H9 (cell line): ENCODE measurements around the gene VEGFA. TPM values are rescaled to one million over a fixed set of nuclear protein-coding genes. Genes with fewer than 3 reads are reported as not detected.

Experiments used
- DNase-seq: peaks from one replicate; pipeline ENCODE4 v3.0.0-alpha.2; 2017
- H2AFZ ChIP-seq: one replicate; pipeline ENCODE4 v1.6.1; 2013; ENCODE audit warnings: mild to moderate bottlenecking, low read length, control low read depth, moderate library complexity
- H2AK5ac ChIP-seq: 2 replicates; pipeline ENCODE4 v1.6.1; 2013; ENCODE audit warnings: low read length, control low read depth, mixed read lengths; ENCODE audit not compliant: insufficient read length
- H2BK120ac ChIP-seq: one replicate; pipeline ENCODE4 v1.6.1; 2013; ENCODE audit warnings: low read depth, mild to moderate bottlenecking, low read length, control low read depth, inconsistent platforms; ENCODE audit not compliant: poor library complexity, severe bottlenecking
- H2BK12ac ChIP-seq: 2 replicates; pipeline ENCODE4 v1.6.1; 2013; ENCODE audit warnings: low read length, control low read depth, mixed read lengths, low read depth; ENCODE audit not compliant: insufficient read length
- H2BK15ac ChIP-seq: 2 replicates; pipeline ENCODE4 v1.6.1; 2013; ENCODE audit warnings: low read depth, low read length, control low read depth
- H2BK20ac ChIP-seq: one replicate; pipeline ENCODE4 v1.6.1; 2013; ENCODE audit warnings: low read depth, mild to moderate bottlenecking, low read length, control low read depth, inconsistent platforms; ENCODE audit not compliant: poor library complexity, severe bottlenecking
- H2BK5ac ChIP-seq: 2 replicates; pipeline ENCODE4 v1.6.1; 2013; ENCODE audit warnings: low read length, control low read depth, mixed read lengths; ENCODE audit not compliant: insufficient read length
- H3K14ac ChIP-seq: 2 replicates; pipeline ENCODE4 v1.6.1; 2013; ENCODE audit warnings: low read length, control low read depth; ENCODE audit not compliant: insufficient read depth
- H3K18ac ChIP-seq: 2 replicates; pipeline ENCODE4 v1.6.1; 2013; ENCODE audit warnings: low read depth, mild to moderate bottlenecking, mixed read lengths, low read length, control low read depth; ENCODE audit not compliant: insufficient read length
- H3K23ac ChIP-seq: 2 replicates; pipeline ENCODE4 v1.6.1; 2013; ENCODE audit warnings: low read length, control low read depth, mixed read lengths, low read depth; ENCODE audit not compliant: insufficient read length
- H3K23me2 ChIP-seq: 2 replicates; pipeline ENCODE4 v1.6.1; 2013; ENCODE audit warnings: low read depth, mild to moderate bottlenecking, mixed read lengths, low read length, control low read depth; ENCODE audit not compliant: insufficient read length, poor library complexity, severe bottlenecking
- H3K27ac ChIP-seq: 2 replicates; pipeline ENCODE4 v1.5.1; 2013; ENCODE audit warnings: low read length, control low read depth, mixed read lengths, low read depth; ENCODE audit not compliant: insufficient read length
- H3K27me3 ChIP-seq: 2 replicates; pipeline ENCODE4 v1.6.1; 2013; ENCODE audit warnings: low read length, control low read depth, inconsistent platforms; ENCODE audit not compliant: insufficient read depth
- H3K4ac ChIP-seq: 2 replicates; pipeline ENCODE4 v1.6.1; 2013; ENCODE audit warnings: low read depth, mild to moderate bottlenecking, control low read depth, inconsistent platforms, low read length, moderate library complexity
- H3K4me1 ChIP-seq: 2 replicates; pipeline ENCODE4 v1.6.1; 2013; ENCODE audit warnings: low read length, control low read depth, inconsistent platforms; ENCODE audit not compliant: insufficient read depth
- H3K4me2 ChIP-seq: 2 replicates; pipeline ENCODE4 v1.6.1; 2013; ENCODE audit warnings: low read length, control low read depth, mixed read lengths; ENCODE audit not compliant: insufficient read length, insufficient read depth
- H3K56ac ChIP-seq: 2 replicates; pipeline ENCODE4 v1.6.1; 2013; ENCODE audit warnings: low read depth, mild to moderate bottlenecking, mixed read lengths, low read length, control low read depth; ENCODE audit not compliant: insufficient read length
- H3K79me1 ChIP-seq: 2 replicates; pipeline ENCODE4 v1.6.1; 2013; ENCODE audit warnings: low read depth, mild to moderate bottlenecking, moderate library complexity, low read length, control low read depth, inconsistent platforms; ENCODE audit not compliant: insufficient read depth, poor library complexity, severe bottlenecking
- H3K79me2 ChIP-seq: 2 replicates; pipeline ENCODE4 v1.6.1; 2013; ENCODE audit warnings: low read length, control low read depth, inconsistent platforms; ENCODE audit not compliant: insufficient read depth
- H3K9ac ChIP-seq: 2 replicates; pipeline ENCODE4 v1.6.1; 2013; ENCODE audit warnings: low read length, control low read depth, mixed read lengths; ENCODE audit not compliant: insufficient read length; ENCODE audit errors: extremely low read depth
- H3K9me3 ChIP-seq: one replicate; pipeline ENCODE4 v1.6.1; 2013; ENCODE audit warnings: low read depth, low read length, inconsistent platforms; ENCODE audit not compliant: control insufficient read depth
- H3T11ph ChIP-seq: one replicate; pipeline ENCODE4 v1.6.1; 2013; ENCODE audit warnings: mild to moderate bottlenecking, low read length, control low read depth, inconsistent platforms
- H4K20me1 ChIP-seq: one replicate; pipeline ENCODE4 v1.6.1; 2013; ENCODE audit not compliant: control insufficient read depth, insufficient read length, insufficient read depth
- H4K5ac ChIP-seq: 2 replicates; pipeline ENCODE4 v1.6.1; 2013; ENCODE audit warnings: low read depth, mild to moderate bottlenecking, mixed read lengths, low read length, control low read depth; ENCODE audit not compliant: insufficient read length
- H4K8ac ChIP-seq: replicated peaks from 2 replicates; pipeline ENCODE4 v1.6.1; 2013; ENCODE audit warnings: low read length, control low read depth, mixed read lengths, low read depth; ENCODE audit not compliant: insufficient read length
- H4K91ac ChIP-seq: 2 replicates; pipeline ENCODE4 v1.6.1; 2013; ENCODE audit warnings: low read depth, mild to moderate bottlenecking, moderate library complexity, mixed read lengths, low read length, control low read depth; ENCODE audit not compliant: insufficient read length
- H3K27ac Mint-ChIP-seq, 3 experiments: 2 replicates in 2 of 3; 3 replicates in 1 of 3; pipeline ENCODE4 v1.8.0; 2020 to 2021; ENCODE audit warnings: mixed read lengths in 3 of 3, mild to moderate bottlenecking in 1 of 3, moderate library complexity in 1 of 3
- H3K27me3 Mint-ChIP-seq: 2 replicates; pipeline ENCODE4 v1.8.0; 2021; ENCODE audit warnings: low read depth, mild to moderate bottlenecking, moderate library complexity, mixed read lengths
- H3K36me3 Mint-ChIP-seq, 3 experiments: 2 replicates in 2 of 3; 3 replicates in 1 of 3; pipeline ENCODE4 v1.8.0; 2020 to 2021; ENCODE audit warnings: low read depth in 3 of 3, mixed read lengths in 3 of 3; ENCODE audit not compliant: insufficient read depth in 1 of 3
- H3K4me1 Mint-ChIP-seq, 2 experiments: 2 replicates each; pipeline ENCODE4 v1.8.0; 2020; ENCODE audit warnings: mixed read lengths in 2 of 2
- H3K4me3 Mint-ChIP-seq, 2 experiments: 2 replicates in 1 of 2; 3 replicates in 1 of 2; pipeline ENCODE4 v1.8.0; 2020 to 2021; ENCODE audit warnings: mild to moderate bottlenecking in 2 of 2, mixed read lengths in 2 of 2, moderate library complexity in 1 of 2
- H3K9me3 Mint-ChIP-seq, 2 experiments: 2 replicates in 1 of 2; 3 replicates in 1 of 2; pipeline ENCODE4 v1.8.0; 2020; ENCODE audit warnings: mild to moderate bottlenecking in 2 of 2, mixed read lengths in 2 of 2, moderate library complexity in 1 of 2
- WGBS: extraction: QIAGEN DNeasy Blood & Tissue Kit; methylation state at CpG from one replicate; pipeline ENCODE4 v1.1.7; 2013; ENCODE audit warnings: missing lambda C conversion rate, low lambda C conversion rate, mixed read lengths; ENCODE audit not compliant: insufficient read length; ENCODE audit errors: extremely low coverage; 5-methylcytosine and 5-hydroxymethylcytosine counted together
- total RNA-seq: library from RNA; stranded (reverse); gene quantifications from 2 replicates; pipeline ENCODE4 v1.2.1, GENCODE V29; 2021
- TF ChIP-seq, protein P1 (sequence below): fragments of 200-600 bp; sonication (generic); conservative IDR thresholded peaks from 3 replicates; pipeline ENCODE4 v1.8.0; 2021; ENCODE audit warnings: antibody characterized with exemption, mild to moderate bottlenecking

The VEGFA gene
- total RNA-seq, 1 experiment from 2014 or later = 47.9 TPM

DNA sequence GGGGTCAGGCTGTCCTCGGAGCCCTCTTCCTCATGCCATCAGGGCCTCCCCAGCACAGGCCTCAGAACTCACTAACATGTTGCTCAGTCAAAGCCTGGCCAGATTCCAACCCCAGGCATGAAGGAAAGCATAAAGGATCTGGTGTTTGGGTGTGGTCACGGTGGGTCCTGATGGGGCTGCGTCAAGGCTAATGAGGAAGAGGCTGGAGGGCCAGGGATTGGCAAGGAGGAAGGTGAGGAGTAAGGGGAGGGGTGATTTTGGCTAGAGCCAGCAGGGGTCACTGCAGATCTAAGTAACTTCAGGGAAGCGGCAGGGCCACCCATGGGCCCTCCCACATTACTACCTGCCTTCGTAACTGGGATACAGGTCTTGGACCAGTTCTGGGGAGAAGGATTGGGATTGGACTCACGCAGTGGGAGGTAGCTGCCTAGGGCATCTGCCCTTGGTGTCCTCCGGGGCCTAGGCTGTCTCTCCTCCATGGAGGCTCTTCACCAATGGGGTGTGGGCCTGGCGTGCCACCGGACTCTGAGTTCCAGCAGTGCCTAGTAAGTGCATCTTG is 46.2 kb upstream of the VEGFA start:
- Mint-ChIP-seq H3K4me3 (no peak overlapping the region), H3K9me3 (no peaks in the 10 kb centered on the region), H3K36me3 (no peaks in the 10 kb centered on the region), H3K27me3 (peaks cover 15% of the 10 kb centered on the region), H3K27ac (no peak overlapping the region), H3K4me1 (peaks cover 10 to 15% of the 10 kb centered on the region in 2 experiments)
- no peak overlapping the region for H3K23ac ChIP-seq
- H3K4me2 ChIP-seq = no peak overlapping the region
- H3K18ac ChIP-seq = no peak overlapping the region
- H3K79me1 ChIP-seq = no peaks in the 10 kb centered on the region
- no peak overlapping the region for H3K14ac ChIP-seq
- H3T11ph ChIP-seq = no peak overlapping the region
- no peak overlapping the region for H3K56ac ChIP-seq
- H3K27ac ChIP-seq = no peak overlapping the region
- no peak overlapping the region for H2BK20ac ChIP-seq
- H3K23me2 ChIP-seq = no peaks in the 10 kb centered on the region
- no peak overlapping the region for H3K4ac ChIP-seq
- H2AFZ ChIP-seq = no peak overlapping the region
- no peaks in the 10 kb centered on the region for H3K79me2 ChIP-seq
- no peaks in the 10 kb centered on the region for H3K4me1 ChIP-seq
- TF ChIP-seq, protein P1, sequence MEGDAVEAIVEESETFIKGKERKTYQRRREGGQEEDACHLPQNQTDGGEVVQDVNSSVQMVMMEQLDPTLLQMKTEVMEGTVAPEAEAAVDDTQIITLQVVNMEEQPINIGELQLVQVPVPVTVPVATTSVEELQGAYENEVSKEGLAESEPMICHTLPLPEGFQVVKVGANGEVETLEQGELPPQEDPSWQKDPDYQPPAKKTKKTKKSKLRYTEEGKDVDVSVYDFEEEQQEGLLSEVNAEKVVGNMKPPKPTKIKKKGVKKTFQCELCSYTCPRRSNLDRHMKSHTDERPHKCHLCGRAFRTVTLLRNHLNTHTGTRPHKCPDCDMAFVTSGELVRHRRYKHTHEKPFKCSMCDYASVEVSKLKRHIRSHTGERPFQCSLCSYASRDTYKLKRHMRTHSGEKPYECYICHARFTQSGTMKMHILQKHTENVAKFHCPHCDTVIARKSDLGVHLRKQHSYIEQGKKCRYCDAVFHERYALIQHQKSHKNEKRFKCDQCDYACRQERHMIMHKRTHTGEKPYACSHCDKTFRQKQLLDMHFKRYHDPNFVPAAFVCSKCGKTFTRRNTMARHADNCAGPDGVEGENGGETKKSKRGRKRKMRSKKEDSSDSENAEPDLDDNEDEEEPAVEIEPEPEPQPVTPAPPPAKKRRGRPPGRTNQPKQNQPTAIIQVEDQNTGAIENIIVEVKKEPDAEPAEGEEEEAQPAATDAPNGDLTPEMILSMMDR = peak; percentile 86
- DNase-seq = peak; percentile 81
- no peaks in the 10 kb centered on the region for H4K20me1 ChIP-seq
- WGBS = no CpG with 5 or more reads among the region's 9 CpGs
- no peak overlapping the region for H4K91ac ChIP-seq
- H2BK5ac ChIP-seq = no peak overlapping the region
- H3K9me3 ChIP-seq = no peaks in the 10 kb centered on the region
- no peak overlapping the region for H2AK5ac ChIP-seq
- no peak overlapping the region for H2BK15ac ChIP-seq
- no peak overlapping the region for H2BK12ac ChIP-seq
- no peak overlapping the region for H4K8ac ChIP-seq
- no peak overlapping the region for H2BK120ac ChIP-seq
- no peak overlapping the region for H3K9ac ChIP-seq
- no peak overlapping the region for H4K5ac ChIP-seq
- H3K27me3 ChIP-seq = no peaks in the 10 kb centered on the region
